ENCODE data around the gene PRRG2.

- no peak for TF ChIP-seq POLR2AphosphoS5 (IDR thresholded peaks at IDR 0.05; ENCODE audit: low read length)
- no peak for TF ChIP-seq EZH2 (IDR thresholded peaks at IDR 0.05; ENCODE audit: borderline replicate concordance, control insufficient read depth, low read depth, low read length)
- TF ChIP-seq FOXM1 (IDR thresholded peaks at IDR 0.05; ENCODE audit: low read depth, low read length): no peak
- TF ChIP-seq ATF7 (IDR thresholded peaks at IDR 0.05; ENCODE audit: low read depth): no peak
- no peak for TF ChIP-seq ZNF274 (IDR thresholded peaks at IDR 0.05; ENCODE audit: insufficient read depth, insufficient read length)
- TF ChIP-seq POLR2A (IDR thresholded peaks at IDR 0.05; ENCODE audit: low read depth, low read length): no peak
- TF ChIP-seq CTCF (IDR thresholded peaks at IDR 0.05 in 2 of 3, conservative IDR thresholded peaks at IDR 0.05 in 1 of 3; ENCODE audit: control insufficient read depth in 2 of 3, extremely low read depth in 1 of 3, insufficient read depth in 1 of 3, low read depth in 3 of 3, low read length in 3 of 3): no peak
Observed at GRCh38 chr19:49555600-49556411, 25.3 kb upstream of the PRRG2 start.
